A549 (cell line): ENCODE measurements around the gene APP.

Experiments used
- EHF ChIP-seq: fragments of 250-450 bp; sonication (Bioruptor Pico); IDR thresholded peaks from 2 replicates; pipeline ENCODE4 v1.5.0; 2020; ENCODE audit warnings: mild to moderate bottlenecking
- EP300 ChIP-seq, 2 experiments: fragments of >200 bp; sonication (Bioruptor Twin); formaldehyde crosslinking; IDR thresholded peaks; 2 replicates in 1 of 2; 3 replicates in 1 of 2; pipeline ENCODE4 v1.6.1; 2016 to 2017
- MAFK ChIP-seq: fragments of 450-650 bp; IDR thresholded peaks from 2 replicates; pipeline ENCODE4 v1.6.1; 2014; ENCODE audit not compliant: partially characterized antibody
- MYC ChIP-seq: IDR thresholded peaks from 2 replicates; pipeline ENCODE4 v1.6.1; 2012; ENCODE audit warnings: mild to moderate bottlenecking, inconsistent platforms, low read length, improper control_type of control experiment, borderline replicate concordance
- POLR2A ChIP-seq: IDR thresholded peaks from 2 replicates; pipeline ENCODE4 v1.6.1; 2012; ENCODE audit warnings: mild to moderate bottlenecking, low read length
- RFX5 ChIP-seq: fragments of 450-650 bp; IDR thresholded peaks from 2 replicates; pipeline ENCODE4 v1.7.1; 2014; ENCODE audit warnings: antibody characterized with exemption, mild to moderate bottlenecking, moderate library complexity
- SREBF2 ChIP-seq: fragments of 450-650 bp; IDR thresholded peaks from 2 replicates; pipeline ENCODE4 v1.6.1; 2014; ENCODE audit warnings: mild to moderate bottlenecking, moderate library complexity
- ZC3H11A ChIP-seq: fragments of 450-650 bp; IDR thresholded peaks from 2 replicates; pipeline ENCODE4 v1.6.1; 2014; ENCODE audit warnings: antibody characterized with exemption, mild to moderate bottlenecking
- ZSCAN20 ChIP-seq: fragments of 250-450 bp; sonication (Bioruptor Pico); IDR thresholded peaks from 2 replicates; pipeline ENCODE4 v1.8.0; 2022; ENCODE audit warnings: mild to moderate bottlenecking, moderate library complexity
- TF ChIP-seq, protein P1 (sequence below): fragments of >200 bp; sonication (Bioruptor Twin); formaldehyde crosslinking; IDR thresholded peaks from 3 replicates; pipeline ENCODE4 v1.5.1; 2016

GRCh38 chr21:26165331-26165730 lies 5.2 kb downstream of the APP start:
- TF ChIP-seq POLR2A (no peak), RFX5 (no peak), MYC (no peak), ZSCAN20 (CRISPR knock-in tag) (no peak), SREBF2 (no peak), ZC3H11A (no peak), MAFK (no peak), EHF (CRISPR knock-in tag) (no peak), EP300 (IDR thresholded peaks at IDR 0.05) (no peak)
- TF ChIP-seq, protein P1, sequence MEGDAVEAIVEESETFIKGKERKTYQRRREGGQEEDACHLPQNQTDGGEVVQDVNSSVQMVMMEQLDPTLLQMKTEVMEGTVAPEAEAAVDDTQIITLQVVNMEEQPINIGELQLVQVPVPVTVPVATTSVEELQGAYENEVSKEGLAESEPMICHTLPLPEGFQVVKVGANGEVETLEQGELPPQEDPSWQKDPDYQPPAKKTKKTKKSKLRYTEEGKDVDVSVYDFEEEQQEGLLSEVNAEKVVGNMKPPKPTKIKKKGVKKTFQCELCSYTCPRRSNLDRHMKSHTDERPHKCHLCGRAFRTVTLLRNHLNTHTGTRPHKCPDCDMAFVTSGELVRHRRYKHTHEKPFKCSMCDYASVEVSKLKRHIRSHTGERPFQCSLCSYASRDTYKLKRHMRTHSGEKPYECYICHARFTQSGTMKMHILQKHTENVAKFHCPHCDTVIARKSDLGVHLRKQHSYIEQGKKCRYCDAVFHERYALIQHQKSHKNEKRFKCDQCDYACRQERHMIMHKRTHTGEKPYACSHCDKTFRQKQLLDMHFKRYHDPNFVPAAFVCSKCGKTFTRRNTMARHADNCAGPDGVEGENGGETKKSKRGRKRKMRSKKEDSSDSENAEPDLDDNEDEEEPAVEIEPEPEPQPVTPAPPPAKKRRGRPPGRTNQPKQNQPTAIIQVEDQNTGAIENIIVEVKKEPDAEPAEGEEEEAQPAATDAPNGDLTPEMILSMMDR = no peak
